ENCODE data around the gene ATP5F1D. TPM values are rescaled to one million over a fixed set of nuclear protein-coding genes. Genes with fewer than 3 reads are reported as not detected.

Gene ATP5F1D
- total and polyA plus RNA-seq, 2 of the 13 experiments (the other 11 are each of a cell fraction or from before 2014, with no cell fraction given), result 39.4 to 78.7 TPM

- no peak; the same call in 1 of the 2 replicates for TF ChIP-seq AHR (CRISPR knock-in tag; IDR thresholded peaks at IDR 0.05)
- no peak for TF ChIP-seq ZSCAN29 (CRISPR knock-in tag; conservative IDR thresholded peaks at IDR 0.05)
- no peak; the same call in 1 of the 2 replicates for TF ChIP-seq ZFP90 (CRISPR knock-in tag; IDR thresholded peaks at IDR 0.05; ENCODE audit: borderline replicate concordance)
- TF ChIP-seq IKZF1 (IDR thresholded peaks at IDR 0.05), result no peak
- TF ChIP-seq ZNF747 (CRISPR knock-in tag; IDR thresholded peaks at IDR 0.05; ENCODE audit: borderline replicate concordance), result no peak
- TF ChIP-seq PPARG (CRISPR knock-in tag; conservative IDR thresholded peaks at IDR 0.05), result no peak
- no peak for TF ChIP-seq ZFP36L1 (CRISPR knock-in tag; IDR thresholded peaks at IDR 0.05)
- TF ChIP-seq, protein P1, sequence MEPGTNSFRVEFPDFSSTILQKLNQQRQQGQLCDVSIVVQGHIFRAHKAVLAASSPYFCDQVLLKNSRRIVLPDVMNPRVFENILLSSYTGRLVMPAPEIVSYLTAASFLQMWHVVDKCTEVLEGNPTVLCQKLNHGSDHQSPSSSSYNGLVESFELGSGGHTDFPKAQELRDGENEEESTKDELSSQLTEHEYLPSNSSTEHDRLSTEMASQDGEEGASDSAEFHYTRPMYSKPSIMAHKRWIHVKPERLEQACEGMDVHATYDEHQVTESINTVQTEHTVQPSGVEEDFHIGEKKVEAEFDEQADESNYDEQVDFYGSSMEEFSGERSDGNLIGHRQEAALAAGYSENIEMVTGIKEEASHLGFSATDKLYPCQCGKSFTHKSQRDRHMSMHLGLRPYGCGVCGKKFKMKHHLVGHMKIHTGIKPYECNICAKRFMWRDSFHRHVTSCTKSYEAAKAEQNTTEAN (CRISPR knock-in tag; conservative IDR thresholded peaks at IDR 0.05), result no peak; the same call in 1 of the 2 replicates
- no peak for TF ChIP-seq ZNF382 (CRISPR knock-in tag; IDR thresholded peaks at IDR 0.05; ENCODE audit: borderline replicate concordance)
- peak; percentile 91 for TF ChIP-seq ZNF746 (CRISPR knock-in tag; IDR thresholded peaks at IDR 0.05)
- no peak for TF ChIP-seq FIP1L1 (IDR thresholded peaks at IDR 0.05; ENCODE audit: borderline replicate concordance, insufficient read depth, low read depth, low read length)
- TF ChIP-seq ZBTB8A (CRISPR knock-in tag; IDR thresholded peaks at IDR 0.05; ENCODE audit: borderline replicate concordance, low read depth), result no peak
- TF ChIP-seq SRY (CRISPR knock-in tag; IDR thresholded peaks at IDR 0.05), result peak; percentile 84; the same call in 1 of the 2 replicates
- no peak for TF ChIP-seq FOXP1 (IDR thresholded peaks at IDR 0.05)
- TF ChIP-seq FOXP1 (CRISPR knock-in tag; IDR thresholded peaks at IDR 0.05), result no peak
- TF ChIP-seq MTF2 (CRISPR knock-in tag; IDR thresholded peaks at IDR 0.05; ENCODE audit: borderline replicate concordance), result no peak
- peak; percentile 22; the same call in 1 of the 2 replicates for TF ChIP-seq ZNF331 (CRISPR knock-in tag; IDR thresholded peaks at IDR 0.05)
- no peak; the same call in 1 of the 2 replicates for TF ChIP-seq NCOR1 (IDR thresholded peaks at IDR 0.05; ENCODE audit: borderline replicate concordance, low read length)
- TF ChIP-seq HNRNPL (IDR thresholded peaks at IDR 0.05; ENCODE audit: low read depth, low read length), result no peak
- TF ChIP-seq NCOA1 (CRISPR knock-in tag; IDR thresholded peaks at IDR 0.05), result no peak
- TF ChIP-seq ZNF816 (CRISPR knock-in tag; IDR thresholded peaks at IDR 0.05; ENCODE audit: borderline replicate concordance), result peak; percentile 73; the same call in 1 of the 2 replicates
- TF ChIP-seq HMGXB3 (CRISPR knock-in tag; IDR thresholded peaks at IDR 0.05; ENCODE audit: borderline replicate concordance), result no peak
- no peak for TF ChIP-seq ZNF496 (CRISPR knock-in tag; IDR thresholded peaks at IDR 0.05; ENCODE audit: insufficient replicate concordance)
- TF ChIP-seq XRCC5 (optimal IDR thresholded peaks at IDR 0.05; ENCODE audit: low read length), result peak; percentile 11
- no peak for TF ChIP-seq MYPOP (CRISPR knock-in tag; IDR thresholded peaks at IDR 0.05)
Measured at GRCh38 chr19:1275260-1275975, 33.9 kb downstream of the ATP5F1D start, which contains the start of gene FAM174C (continued).

All from HepG2 (cell line).